HCT116 (cell line): ENCODE results near the gene FRMD8.

Source experiments
- EGR1 ChIP-seq: IDR thresholded peaks from 2 replicates; pipeline ENCODE4 v1.6.1; 2012; ENCODE audit warnings: low read depth
- EZH2 ChIP-seq: fragments of 200-600 bp; sonication (generic); IDR thresholded peaks from 2 replicates; pipeline ENCODE4 v1.6.1; 2017; ENCODE audit warnings: antibody characterized with exemption, mixed run types
- EZH2phosphoT487 ChIP-seq: fragments of 200-600 bp; IDR thresholded peaks from 2 replicates; pipeline ENCODE4 v1.6.1; 2018; ENCODE audit warnings: antibody characterized with exemption, borderline replicate concordance
- POLR2AphosphoS5 ChIP-seq: IDR thresholded peaks from 2 replicates; pipeline ENCODE4 v1.6.1; 2011; ENCODE audit warnings: mild to moderate bottlenecking, low read depth, low read length, moderate library complexity
- SP1 ChIP-seq: IDR thresholded peaks from 2 replicates; pipeline ENCODE4 v1.6.1; 2012; ENCODE audit warnings: low read depth
- SRF ChIP-seq: IDR thresholded peaks from 2 replicates; pipeline ENCODE4 v1.6.1; 2012; ENCODE audit warnings: low read depth
- TCF7L2 ChIP-seq: IDR thresholded peaks from 2 replicates; pipeline ENCODE4 v1.7.0; 2011; ENCODE audit warnings: borderline replicate concordance, inconsistent platforms; ENCODE audit not compliant: insufficient read depth, insufficient read length; ENCODE audit errors: extremely low read depth
- ZFX ChIP-seq: fragments of 450-650 bp; IDR thresholded peaks from 2 replicates; pipeline ENCODE4 v1.6.1; 2017
- ZNF274 ChIP-seq: fragments of 200-500 bp; sonication (Bioruptor generic); IDR thresholded peaks from 2 replicates; pipeline ENCODE4 v1.6.1; 2014; ENCODE audit warnings: mild to moderate bottlenecking, low read depth, low read length, inconsistent platforms
- TF ChIP-seq, protein P1 (sequence below), 3 experiments: fragments of 200-600 bp in 1 of 3; sonication (generic) in 1 of 3; IDR thresholded peaks in 2 of 3; conservative IDR thresholded peaks in 1 of 3; 2 replicates each; pipeline ENCODE4 v1.5.1; 2012 to 2017; ENCODE audit warnings: low read depth in 2 of 3, low read length in 2 of 3, antibody characterized with exemption in 1 of 3, borderline replicate concordance in 1 of 3, control low read depth in 1 of 3, mild to moderate bottlenecking in 1 of 3, mixed read lengths in 1 of 3, mixed run types in 1 of 3, moderate library complexity in 1 of 3; ENCODE audit not compliant: insufficient read depth in 1 of 3
- TF ChIP-seq, protein P2 (sequence below): IDR thresholded peaks from 2 replicates; pipeline ENCODE4 v1.6.1; 2012

DNA sequence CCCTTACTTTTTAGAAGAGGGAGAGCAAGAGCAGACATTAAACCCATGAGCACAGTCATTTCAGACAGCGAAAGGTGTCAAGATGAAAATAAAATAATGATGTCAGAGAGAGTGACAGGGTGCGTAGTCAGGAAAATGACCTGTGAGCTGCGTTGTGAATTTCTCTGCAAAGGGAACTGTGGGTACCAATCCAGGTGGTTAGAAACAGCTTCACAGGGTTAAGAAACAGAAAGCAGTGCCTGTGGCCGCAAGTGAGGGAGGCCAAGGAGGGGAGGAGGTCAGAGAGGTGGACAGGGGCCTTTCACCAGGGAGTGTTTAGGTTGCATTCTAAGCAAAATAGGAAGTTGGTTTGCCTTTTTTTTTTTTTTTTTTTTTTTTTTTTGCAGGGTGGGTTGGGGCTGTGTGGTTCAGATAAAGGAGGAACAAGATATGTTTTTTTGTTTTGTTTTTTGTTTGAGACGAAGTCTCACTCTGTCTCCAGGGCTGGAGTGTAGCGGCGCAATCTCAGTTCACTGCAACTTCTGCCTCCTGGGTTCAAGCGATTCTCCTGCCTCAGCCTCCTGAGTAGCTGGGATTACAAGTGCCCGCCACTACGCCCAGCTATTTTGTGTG, 24.0 kb upstream of the FRMD8 start:
- TF ChIP-seq, protein P1, sequence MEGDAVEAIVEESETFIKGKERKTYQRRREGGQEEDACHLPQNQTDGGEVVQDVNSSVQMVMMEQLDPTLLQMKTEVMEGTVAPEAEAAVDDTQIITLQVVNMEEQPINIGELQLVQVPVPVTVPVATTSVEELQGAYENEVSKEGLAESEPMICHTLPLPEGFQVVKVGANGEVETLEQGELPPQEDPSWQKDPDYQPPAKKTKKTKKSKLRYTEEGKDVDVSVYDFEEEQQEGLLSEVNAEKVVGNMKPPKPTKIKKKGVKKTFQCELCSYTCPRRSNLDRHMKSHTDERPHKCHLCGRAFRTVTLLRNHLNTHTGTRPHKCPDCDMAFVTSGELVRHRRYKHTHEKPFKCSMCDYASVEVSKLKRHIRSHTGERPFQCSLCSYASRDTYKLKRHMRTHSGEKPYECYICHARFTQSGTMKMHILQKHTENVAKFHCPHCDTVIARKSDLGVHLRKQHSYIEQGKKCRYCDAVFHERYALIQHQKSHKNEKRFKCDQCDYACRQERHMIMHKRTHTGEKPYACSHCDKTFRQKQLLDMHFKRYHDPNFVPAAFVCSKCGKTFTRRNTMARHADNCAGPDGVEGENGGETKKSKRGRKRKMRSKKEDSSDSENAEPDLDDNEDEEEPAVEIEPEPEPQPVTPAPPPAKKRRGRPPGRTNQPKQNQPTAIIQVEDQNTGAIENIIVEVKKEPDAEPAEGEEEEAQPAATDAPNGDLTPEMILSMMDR (IDR thresholded peaks at IDR 0.05 in 2 of 3, conservative IDR thresholded peaks at IDR 0.05 in 1 of 3; ENCODE audit: borderline replicate concordance in 1 of 3, insufficient read depth in 1 of 3, low read depth in 2 of 3, low read length in 2 of 3) = no peak
- TF ChIP-seq ZFX (no peak), EZH2phosphoT487 (no peak), TCF7L2 (no peak), EZH2 (no peak), SRF (no peak), POLR2AphosphoS5 (no peak), EGR1 (no peak), SP1 (no peak), ZNF274 (no peak)
- TF ChIP-seq, protein P2, sequence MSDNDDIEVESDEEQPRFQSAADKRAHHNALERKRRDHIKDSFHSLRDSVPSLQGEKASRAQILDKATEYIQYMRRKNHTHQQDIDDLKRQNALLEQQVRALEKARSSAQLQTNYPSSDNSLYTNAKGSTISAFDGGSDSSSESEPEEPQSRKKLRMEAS = no peak
